ENCODE measurements around the gene ARHGAP12.

The ARHGAP12 gene

DNA sequence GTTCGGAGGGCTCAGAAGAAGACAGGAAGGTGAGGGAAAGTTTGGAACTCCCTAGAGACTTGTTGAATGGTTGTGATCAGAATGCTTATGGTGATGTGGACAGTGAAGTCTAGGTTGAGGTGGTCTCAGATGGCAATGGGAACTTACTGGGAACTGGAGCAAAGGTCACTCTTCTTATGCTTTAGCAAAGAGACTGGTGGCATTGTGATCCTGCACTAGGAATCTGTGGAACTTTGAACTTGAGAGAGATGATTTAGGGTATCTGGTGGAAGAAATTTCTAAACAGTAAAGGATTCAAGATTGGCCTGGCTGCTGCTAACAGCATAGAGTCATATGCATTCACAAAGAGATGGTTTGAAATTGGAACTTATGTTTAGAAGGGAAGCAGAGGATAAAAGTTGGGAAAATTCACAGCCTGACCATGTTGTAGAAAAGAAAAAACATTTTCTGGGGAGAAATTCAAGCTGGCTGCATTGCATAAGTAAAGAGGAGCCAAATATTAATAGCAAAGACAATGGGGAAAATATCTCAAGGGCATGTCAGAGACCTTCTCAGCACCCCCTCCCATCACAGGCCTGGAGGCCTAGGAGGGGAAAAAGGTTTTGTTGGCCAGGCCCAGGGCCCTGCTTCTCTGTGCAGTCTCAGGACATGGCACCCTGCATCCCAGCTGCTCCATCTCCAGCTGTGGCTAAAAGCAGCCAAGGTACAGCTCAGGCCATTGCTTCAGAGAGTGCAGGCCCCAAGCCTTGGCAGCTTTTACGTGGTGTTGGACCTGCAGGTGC, 26.0 kb upstream of the ARHGAP12 start:
- DNase-seq (ENCODE audit: low read depth): no peak
- TF ChIP-seq, protein P1, sequence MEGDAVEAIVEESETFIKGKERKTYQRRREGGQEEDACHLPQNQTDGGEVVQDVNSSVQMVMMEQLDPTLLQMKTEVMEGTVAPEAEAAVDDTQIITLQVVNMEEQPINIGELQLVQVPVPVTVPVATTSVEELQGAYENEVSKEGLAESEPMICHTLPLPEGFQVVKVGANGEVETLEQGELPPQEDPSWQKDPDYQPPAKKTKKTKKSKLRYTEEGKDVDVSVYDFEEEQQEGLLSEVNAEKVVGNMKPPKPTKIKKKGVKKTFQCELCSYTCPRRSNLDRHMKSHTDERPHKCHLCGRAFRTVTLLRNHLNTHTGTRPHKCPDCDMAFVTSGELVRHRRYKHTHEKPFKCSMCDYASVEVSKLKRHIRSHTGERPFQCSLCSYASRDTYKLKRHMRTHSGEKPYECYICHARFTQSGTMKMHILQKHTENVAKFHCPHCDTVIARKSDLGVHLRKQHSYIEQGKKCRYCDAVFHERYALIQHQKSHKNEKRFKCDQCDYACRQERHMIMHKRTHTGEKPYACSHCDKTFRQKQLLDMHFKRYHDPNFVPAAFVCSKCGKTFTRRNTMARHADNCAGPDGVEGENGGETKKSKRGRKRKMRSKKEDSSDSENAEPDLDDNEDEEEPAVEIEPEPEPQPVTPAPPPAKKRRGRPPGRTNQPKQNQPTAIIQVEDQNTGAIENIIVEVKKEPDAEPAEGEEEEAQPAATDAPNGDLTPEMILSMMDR (IDR thresholded peaks at IDR 0.05; ENCODE audit: low read length, missing control alignments): no peak

DNA sequence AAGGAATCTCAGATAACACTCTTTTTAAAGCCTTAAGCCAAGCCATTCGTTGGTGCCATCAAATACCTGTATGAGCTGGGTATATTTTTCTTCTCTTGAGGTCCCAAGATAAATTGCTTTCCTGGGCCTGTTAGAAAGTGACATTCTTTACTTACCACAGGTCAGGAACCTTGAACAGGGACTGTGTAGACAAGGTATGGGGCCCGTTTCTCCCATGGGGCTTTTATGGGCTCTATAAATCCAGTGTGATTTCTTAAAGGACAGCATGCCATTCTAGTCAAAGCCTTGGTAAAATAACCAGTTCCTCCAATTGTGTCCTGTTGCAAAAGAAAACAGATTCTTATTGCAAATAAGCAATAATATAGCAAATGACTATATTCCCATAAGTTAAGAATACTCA, 24.8 kb upstream of the ARHGAP12 start:
- no peak for DNase-seq (ENCODE audit: low read depth)
- H3K4me3 ChIP-seq (replicated peaks; ENCODE audit: low read depth, low read length): no peak overlapping the region
- TF ChIP-seq, protein P1 (IDR thresholded peaks at IDR 0.05; ENCODE audit: low read length, missing control alignments): no peak

More for the DNA sequence above, 26.0 kb upstream of the ARHGAP12 start:
- H3K4me3 ChIP-seq (replicated peaks; ENCODE audit: low read depth, low read length): no peak overlapping the region

DNA sequence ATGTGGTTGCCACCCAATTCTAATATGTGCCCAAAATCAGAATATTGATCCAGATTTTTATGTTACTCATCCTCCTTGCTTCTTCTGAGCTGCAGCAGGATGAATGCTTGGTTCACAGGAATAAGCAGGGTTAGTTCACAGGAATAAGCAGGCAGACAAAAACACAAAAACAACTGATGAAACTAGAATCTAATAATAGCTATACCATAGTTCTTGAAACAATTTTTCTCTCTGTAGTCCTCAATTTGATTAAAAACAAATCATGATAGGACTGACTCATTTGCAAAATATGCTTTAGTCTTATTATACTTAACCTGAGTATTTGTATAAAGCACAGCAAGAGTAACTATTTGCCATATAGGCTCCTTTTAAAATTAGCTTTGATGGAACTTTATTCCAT, 24.4 kb upstream of the ARHGAP12 start:
- no peak for DNase-seq (ENCODE audit: low read depth)
- TF ChIP-seq, protein P1 (IDR thresholded peaks at IDR 0.05; ENCODE audit: low read length, missing control alignments): no peak

DNA sequence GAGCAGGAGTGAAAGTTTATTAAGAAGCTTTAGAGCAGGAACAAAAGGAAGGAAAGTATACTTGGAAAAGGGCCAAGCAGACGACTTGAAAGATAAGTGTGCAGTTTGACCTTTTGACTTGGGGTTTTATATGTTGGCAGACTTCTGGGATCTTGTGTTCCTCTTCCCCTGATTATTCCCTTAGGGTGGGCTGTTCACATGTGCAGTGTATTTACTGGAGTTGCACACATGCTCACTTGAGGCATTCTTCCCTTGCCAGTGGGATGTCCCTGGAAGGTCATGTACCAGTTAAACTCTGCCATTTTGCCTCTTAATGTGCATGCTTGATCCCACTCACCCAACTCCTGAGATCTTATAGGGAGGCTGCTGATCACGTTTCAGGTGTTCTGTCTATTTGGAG, 23.4 kb upstream of the ARHGAP12 start:
- no peak for DNase-seq (ENCODE audit: low read depth)
- H3K4me3 ChIP-seq (replicated peaks; ENCODE audit: low read depth, low read length): no peak overlapping the region
- TF ChIP-seq, protein P1 (IDR thresholded peaks at IDR 0.05; ENCODE audit: low read length, missing control alignments): no peak

More for the DNA sequence above, 24.4 kb upstream of the ARHGAP12 start:
- no peak overlapping the region for H3K4me3 ChIP-seq (replicated peaks; ENCODE audit: low read depth, low read length)

DNA sequence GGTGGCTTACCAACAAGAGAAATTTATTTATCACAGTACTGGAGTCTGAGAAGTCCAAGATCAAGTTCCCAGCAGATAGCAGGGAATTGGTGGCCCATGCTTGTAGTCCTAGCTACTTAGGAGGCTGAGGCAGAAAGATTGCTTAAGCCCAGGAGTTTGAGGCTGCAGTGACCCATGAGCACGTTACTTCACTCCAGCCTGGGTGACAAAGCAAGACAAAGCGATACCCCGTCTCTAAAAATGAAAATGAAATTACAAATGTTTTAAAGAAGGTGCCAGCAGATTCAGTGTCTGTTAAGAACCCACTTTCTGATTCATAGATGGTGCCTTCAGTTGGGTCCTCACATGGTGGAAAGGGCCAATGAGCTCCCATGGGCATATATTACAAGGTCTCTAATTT, 20.6 kb upstream of the ARHGAP12 start:
- TF ChIP-seq, protein P1 (IDR thresholded peaks at IDR 0.05; ENCODE audit: low read length, missing control alignments): no peak
- no peak for DNase-seq (ENCODE audit: low read depth)
- H3K4me3 ChIP-seq (replicated peaks; ENCODE audit: low read depth, low read length): no peak overlapping the region

DNA sequence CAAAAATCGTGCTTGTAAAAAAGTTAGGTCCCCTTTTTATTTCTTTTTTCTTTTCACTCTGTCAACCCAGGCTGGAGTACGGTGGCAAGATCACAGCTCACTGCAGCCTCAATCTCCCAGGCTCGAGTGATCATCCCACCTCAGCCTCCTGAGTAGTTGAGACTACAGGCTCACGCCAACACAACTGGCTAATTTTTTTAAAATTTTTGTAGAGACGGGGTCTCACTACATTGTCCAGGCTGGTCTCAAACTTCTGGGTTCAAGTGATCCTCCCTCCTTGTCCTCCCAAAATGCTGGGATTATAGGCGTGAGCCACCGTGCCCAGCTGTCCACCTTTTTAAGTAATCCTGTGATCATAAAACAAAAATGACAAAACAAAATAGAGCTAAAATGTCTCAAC, 19.4 kb upstream of the ARHGAP12 start:
- TF ChIP-seq, protein P1 (IDR thresholded peaks at IDR 0.05; ENCODE audit: low read length, missing control alignments): no peak
- DNase-seq (ENCODE audit: low read depth): no peak
- H3K4me3 ChIP-seq (replicated peaks; ENCODE audit: low read depth, low read length): no peak overlapping the region
